HG03175 (cell line): ENCODE data around the gene NME1.

Source experiments
- ATAC-seq: cut with Tn5 transposase; IDR thresholded peaks from one replicate; pipeline ENCODE4 v1.9.1; 2021; ENCODE audit warnings: mild to moderate bottlenecking, moderate library complexity; ENCODE audit not compliant: unreplicated experiment

Gene NME1

GRCh38 chr17:51188271-51188833 lies 35.0 kb downstream of the NME1 start:
- ATAC-seq = no peak

- ATAC-seq = no peak
Observed at GRCh38 chr17:51189162-51189561, 35.8 kb downstream of the NME1 start.

DNA sequence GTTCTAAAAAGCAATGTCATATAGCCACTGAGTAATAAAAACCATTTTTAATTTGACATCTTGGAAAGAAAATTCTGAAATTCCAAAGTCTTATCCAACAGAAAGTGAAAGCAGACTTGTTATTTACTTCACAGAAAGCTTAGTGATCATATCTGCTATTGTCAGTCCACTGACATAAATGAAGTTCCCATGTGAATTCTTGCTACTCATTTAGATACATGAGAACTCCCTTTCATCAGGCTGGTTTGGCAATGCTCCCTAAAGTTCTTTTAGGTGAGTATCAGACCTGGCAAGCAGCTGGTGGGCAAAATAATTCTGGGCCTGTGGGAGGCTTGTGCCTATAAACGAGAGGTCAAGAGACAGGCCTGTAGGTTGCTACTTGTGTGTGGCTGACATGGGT lies 36.3 kb downstream of the NME1 start:
- no peak for ATAC-seq

- ATAC-seq = no peak
Observed at GRCh38 chr17:51191895-51192294, 38.5 kb downstream of the NME1 start.

- no peak for ATAC-seq
Observed at GRCh38 chr17:51197754-51198153, 44.4 kb downstream of the NME1 start.

DNA sequence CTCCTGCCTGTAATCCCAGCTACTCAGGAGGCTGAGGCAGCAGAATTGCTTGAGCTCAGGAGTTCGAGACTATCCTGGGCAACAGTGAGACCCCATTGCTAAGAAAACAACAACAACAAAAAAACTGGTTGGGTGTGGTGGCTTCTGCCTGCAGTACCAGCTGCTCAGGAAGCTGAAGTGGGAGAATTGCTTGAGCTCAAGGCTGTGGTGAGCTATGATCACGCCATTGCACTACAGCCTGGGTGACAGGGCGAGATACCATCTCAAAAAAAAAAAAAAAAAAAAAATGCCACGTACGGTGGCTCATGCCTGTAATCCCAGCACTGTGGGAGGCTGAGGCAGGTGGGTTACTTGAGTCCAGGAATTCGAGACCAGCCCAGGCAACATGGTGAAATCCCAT lies 46.9 kb downstream of the NME1 start:
- no peak for ATAC-seq

DNA sequence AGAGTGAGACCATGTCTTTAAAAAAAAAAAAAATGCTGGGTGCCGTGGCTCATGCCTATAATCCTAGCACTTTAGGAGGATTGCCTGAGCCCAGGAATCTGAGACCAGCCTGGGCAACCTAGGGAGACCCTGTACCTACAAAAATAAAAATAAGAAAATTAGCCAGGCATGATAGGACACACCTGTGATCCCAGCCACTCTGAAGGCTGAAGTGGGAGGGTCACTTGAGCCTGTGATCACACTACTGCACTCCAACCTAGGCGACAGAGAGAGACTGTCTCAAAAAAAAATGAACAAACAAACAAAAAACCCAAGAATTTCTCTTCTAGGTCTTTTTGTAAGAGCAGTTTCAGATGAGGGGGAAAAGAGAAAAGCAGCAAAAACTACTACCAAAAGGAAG lies 47.5 kb downstream of the NME1 start:
- no peak for ATAC-seq

GRCh38 chr17:51203838-51204237 lies 50.5 kb downstream of the NME1 start:
- no peak for ATAC-seq
